ENCODE data around the gene PML. TPM values are rescaled to one million over a fixed set of nuclear protein-coding genes. Genes with fewer than 3 reads are reported as not detected.

Gene PML
- total and polyA plus RNA-seq, 4 donors, result 8.2 to 15.2 (median 10.8) TPM

GRCh38 chr15:74042603-74043424 is 48.3 kb downstream of the PML start:
- Histone ChIP-seq H3K9me3 (ENCODE audit: control insufficient read depth in 4 of 4, low read length in 3 of 4) (no peaks in the 10 kb centered on the region), H3K4me1 (ENCODE audit: control insufficient read depth in 4 of 4, insufficient read depth in 4 of 4, low read length in 3 of 4) (no peaks in the 10 kb centered on the region), H3K27ac (ENCODE audit: low read depth in 1 of 2, low read length in 2 of 2) (no peak overlapping the region), H3K36me3 (ENCODE audit: control insufficient read depth in 4 of 4, insufficient read depth in 3 of 4, low read depth in 1 of 4, low read length in 3 of 4) (peaks cover 0 to 2% (median 0%) of the 10 kb centered on the region in 4 donors), H3K9ac (ENCODE audit: low read depth in 1 of 2, low read length in 2 of 2) (no peak overlapping the region), H3K27me3 (ENCODE audit: control insufficient read depth in 4 of 4, insufficient read depth in 4 of 4, low read length in 3 of 4) (no peaks in the 10 kb centered on the region), H3K4me3 (ENCODE audit: low read depth in 1 of 3, low read length in 3 of 3) (no peak overlapping the region)
- TF ChIP-seq CTCF (IDR thresholded peaks at IDR 0.05; ENCODE audit: low read depth, low read length, missing input control), result no peak
- no peak for TF ChIP-seq RAD21 (IDR thresholded peaks at IDR 0.05)
- no peak for TF ChIP-seq RXRA (IDR thresholded peaks at IDR 0.05)
- TF ChIP-seq GABPA (IDR thresholded peaks at IDR 0.05 in 1 of 2, conservative IDR thresholded peaks at IDR 0.05 in 1 of 2), result no peak
- TF ChIP-seq JUND (IDR thresholded peaks at IDR 0.05), result no peak
- no peak for TF ChIP-seq YY1 (IDR thresholded peaks at IDR 0.05)
- TF ChIP-seq SP1 (IDR thresholded peaks at IDR 0.05), result no peak
- no peak for TF ChIP-seq FOXA1 (IDR thresholded peaks at IDR 0.05)
- TF ChIP-seq HNF4A (conservative IDR thresholded peaks at IDR 0.05), result no peak
- TF ChIP-seq FOXA2 (IDR thresholded peaks at IDR 0.05), result no peak
- TF ChIP-seq ZBTB33 (IDR thresholded peaks at IDR 0.05), result no peak
- TF ChIP-seq TAF1 (conservative IDR thresholded peaks at IDR 0.05), result no peak
- TF ChIP-seq REST (IDR thresholded peaks at IDR 0.05), result no peak
- TF ChIP-seq ATF3 (IDR thresholded peaks at IDR 0.05), result no peak
- no peak for TF ChIP-seq NR2F2 (IDR thresholded peaks at IDR 0.05)
- no peak for DNase-seq (ENCODE audit: low spot score)
- 93% methylated on average over 11 of the region's 11 CpGs for WGBS

Data from liver (tissue), 9 donors.